Measurements from ENCODE around the gene KRT71.

DNA sequence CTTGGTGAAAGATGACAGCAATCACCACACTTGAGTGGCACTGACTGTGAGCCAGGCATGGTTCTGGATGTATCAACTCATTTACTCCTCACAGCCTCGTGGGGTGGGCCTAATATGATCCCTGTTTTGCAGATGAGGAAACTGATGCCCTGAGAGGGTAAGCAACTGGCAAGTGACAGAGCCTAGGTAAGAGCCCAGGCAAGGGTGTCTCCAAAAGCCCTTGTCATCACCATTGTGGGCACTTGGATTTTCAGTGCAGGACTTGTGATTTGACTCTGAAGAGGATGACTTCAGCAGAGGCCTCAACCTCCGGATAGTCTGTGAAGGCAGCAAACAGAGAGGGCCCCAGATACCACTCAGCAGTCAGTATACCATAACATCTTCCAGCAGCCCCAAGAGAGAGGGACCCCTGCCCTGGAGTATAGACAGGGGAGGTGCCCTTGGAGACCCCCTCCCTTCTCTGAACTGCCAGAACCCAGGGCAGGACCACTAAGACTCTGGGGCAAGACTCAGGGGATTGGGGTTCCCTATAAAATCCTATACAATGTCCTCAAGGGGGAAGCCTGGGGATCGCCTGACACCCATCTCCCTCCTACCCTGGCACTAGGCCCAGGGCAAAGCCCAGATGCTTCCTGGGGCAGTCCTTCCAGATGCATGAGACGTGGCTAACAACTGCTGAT, 25.7 kb downstream of the KRT71 start:
- TF ChIP-seq, protein P1, sequence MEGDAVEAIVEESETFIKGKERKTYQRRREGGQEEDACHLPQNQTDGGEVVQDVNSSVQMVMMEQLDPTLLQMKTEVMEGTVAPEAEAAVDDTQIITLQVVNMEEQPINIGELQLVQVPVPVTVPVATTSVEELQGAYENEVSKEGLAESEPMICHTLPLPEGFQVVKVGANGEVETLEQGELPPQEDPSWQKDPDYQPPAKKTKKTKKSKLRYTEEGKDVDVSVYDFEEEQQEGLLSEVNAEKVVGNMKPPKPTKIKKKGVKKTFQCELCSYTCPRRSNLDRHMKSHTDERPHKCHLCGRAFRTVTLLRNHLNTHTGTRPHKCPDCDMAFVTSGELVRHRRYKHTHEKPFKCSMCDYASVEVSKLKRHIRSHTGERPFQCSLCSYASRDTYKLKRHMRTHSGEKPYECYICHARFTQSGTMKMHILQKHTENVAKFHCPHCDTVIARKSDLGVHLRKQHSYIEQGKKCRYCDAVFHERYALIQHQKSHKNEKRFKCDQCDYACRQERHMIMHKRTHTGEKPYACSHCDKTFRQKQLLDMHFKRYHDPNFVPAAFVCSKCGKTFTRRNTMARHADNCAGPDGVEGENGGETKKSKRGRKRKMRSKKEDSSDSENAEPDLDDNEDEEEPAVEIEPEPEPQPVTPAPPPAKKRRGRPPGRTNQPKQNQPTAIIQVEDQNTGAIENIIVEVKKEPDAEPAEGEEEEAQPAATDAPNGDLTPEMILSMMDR (IDR thresholded peaks at IDR 0.05): no peak
- TF ChIP-seq POLR2A (IDR thresholded peaks at IDR 0.05): no peak
